ENCODE measurements around the gene IFNAR2.

GRCh38 chr21:33268737-33269441 lies 39.2 kb downstream of the IFNAR2 start:
- TF ChIP-seq ZNF571 (tag by site-specific recombination; IDR thresholded peaks at IDR 0.05) (no peak), ZNF48 (tag by site-specific recombination; IDR thresholded peaks at IDR 0.05) (no peak), ZEB2 (tag by site-specific recombination; IDR thresholded peaks at IDR 0.05) (no peak), KLF16 (tag by site-specific recombination; IDR thresholded peaks at IDR 0.05) (no peak), ZBTB21 (tag by site-specific recombination; IDR thresholded peaks at IDR 0.05) (no peak), ZNF501 (tag by site-specific recombination; IDR thresholded peaks at IDR 0.05) (no peak), MZF1 (tag by site-specific recombination; IDR thresholded peaks at IDR 0.05; ENCODE audit: borderline replicate concordance) (no peak), ZNF555 (tag by site-specific recombination; conservative IDR thresholded peaks at IDR 0.05) (no peak), ZFP37 (tag by site-specific recombination; IDR thresholded peaks at IDR 0.05) (no peak), ZBTB11 (tag by site-specific recombination; conservative IDR thresholded peaks at IDR 0.05; ENCODE audit: low read depth) (no peak), ZNF146 (tag by site-specific recombination; IDR thresholded peaks at IDR 0.05) (no peak), HOXA7 (CRISPR knock-in tag; IDR thresholded peaks at IDR 0.05; ENCODE audit: borderline replicate concordance) (no peak)
- TF ChIP-seq, protein P1, sequence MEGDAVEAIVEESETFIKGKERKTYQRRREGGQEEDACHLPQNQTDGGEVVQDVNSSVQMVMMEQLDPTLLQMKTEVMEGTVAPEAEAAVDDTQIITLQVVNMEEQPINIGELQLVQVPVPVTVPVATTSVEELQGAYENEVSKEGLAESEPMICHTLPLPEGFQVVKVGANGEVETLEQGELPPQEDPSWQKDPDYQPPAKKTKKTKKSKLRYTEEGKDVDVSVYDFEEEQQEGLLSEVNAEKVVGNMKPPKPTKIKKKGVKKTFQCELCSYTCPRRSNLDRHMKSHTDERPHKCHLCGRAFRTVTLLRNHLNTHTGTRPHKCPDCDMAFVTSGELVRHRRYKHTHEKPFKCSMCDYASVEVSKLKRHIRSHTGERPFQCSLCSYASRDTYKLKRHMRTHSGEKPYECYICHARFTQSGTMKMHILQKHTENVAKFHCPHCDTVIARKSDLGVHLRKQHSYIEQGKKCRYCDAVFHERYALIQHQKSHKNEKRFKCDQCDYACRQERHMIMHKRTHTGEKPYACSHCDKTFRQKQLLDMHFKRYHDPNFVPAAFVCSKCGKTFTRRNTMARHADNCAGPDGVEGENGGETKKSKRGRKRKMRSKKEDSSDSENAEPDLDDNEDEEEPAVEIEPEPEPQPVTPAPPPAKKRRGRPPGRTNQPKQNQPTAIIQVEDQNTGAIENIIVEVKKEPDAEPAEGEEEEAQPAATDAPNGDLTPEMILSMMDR (tag by site-specific recombination; IDR thresholded peaks at IDR 0.05): no peak
- TF ChIP-seq, protein P2, sequence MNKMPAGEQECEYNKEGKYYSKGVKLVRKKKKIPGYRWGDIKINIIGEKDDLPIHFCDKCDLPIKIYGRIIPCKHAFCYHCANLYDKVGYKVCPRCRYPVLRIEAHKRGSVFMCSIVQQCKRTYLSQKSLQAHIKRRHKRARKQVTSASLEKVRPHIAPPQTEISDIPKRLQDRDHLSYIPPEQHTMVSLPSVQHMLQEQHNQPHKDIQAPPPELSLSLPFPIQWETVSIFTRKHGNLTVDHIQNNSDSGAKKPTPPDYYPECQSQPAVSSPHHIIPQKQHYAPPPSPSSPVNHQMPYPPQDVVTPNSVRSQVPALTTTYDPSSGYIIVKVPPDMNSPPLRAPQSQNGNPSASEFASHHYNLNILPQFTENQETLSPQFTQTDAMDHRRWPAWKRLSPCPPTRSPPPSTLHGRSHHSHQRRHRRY (tag by site-specific recombination; IDR thresholded peaks at IDR 0.05): no peak
